Measurements from ENCODE around the gene KPNA1. TPM values are rescaled to one million over a fixed set of nuclear protein-coding genes. Genes with fewer than 3 reads are reported as not detected.
A peak's percentile ranks its signal among the peaks of the same experiment; 100 is the strongest.

The KPNA1 gene
- total and polyA plus RNA-seq, 2 of the 13 experiments (the other 11 are each of a cell fraction or from before 2014, with no cell fraction given), result 15.4 to 30.0 TPM

GRCh38 chr3:122383771-122384697 lies 130.7 kb downstream of the KPNA1 start, which contains the start of gene FAM162A (continued):
- TF ChIP-seq ZNF570 (CRISPR knock-in tag; IDR thresholded peaks at IDR 0.05; ENCODE audit: borderline replicate concordance) (no peak), PRMT3 (CRISPR knock-in tag; IDR thresholded peaks at IDR 0.05; ENCODE audit: borderline replicate concordance, low read depth) (peak; percentile 94), ZNF274 (CRISPR knock-in tag; IDR thresholded peaks at IDR 0.05) (peak; percentile 90), MNT (IDR thresholded peaks at IDR 0.05) (peak; percentile 76), ZNF414 (CRISPR knock-in tag; IDR thresholded peaks at IDR 0.05) (peak; percentile 47; the same call in 1 of the 2 replicates), ZKSCAN5 (CRISPR knock-in tag; IDR thresholded peaks at IDR 0.05) (no peak), ZMYM2 (CRISPR knock-in tag; IDR thresholded peaks at IDR 0.05) (no peak), ZBTB37 (CRISPR knock-in tag; IDR thresholded peaks at IDR 0.05) (no peak), ZNF775 (CRISPR knock-in tag; IDR thresholded peaks at IDR 0.05; ENCODE audit: borderline replicate concordance) (no peak), ZBTB40 (IDR thresholded peaks at IDR 0.05) (no peak), ZBTB40 (CRISPR knock-in tag; IDR thresholded peaks at IDR 0.05) (peak; percentile 72; the same call in 1 of the 2 replicates), ZNF510 (CRISPR knock-in tag; IDR thresholded peaks at IDR 0.05; ENCODE audit: low read depth) (peak; percentile 85), SKI (IDR thresholded peaks at IDR 0.05; ENCODE audit: partially characterized antibody) (peak; percentile 68), XBP1 (CRISPR knock-in tag; IDR thresholded peaks at IDR 0.05) (no peak), PHF20 (CRISPR knock-in tag; IDR thresholded peaks at IDR 0.05) (peak; percentile 73), ZNF441 (CRISPR knock-in tag; IDR thresholded peaks at IDR 0.05; ENCODE audit: borderline replicate concordance) (peak; percentile 25; the same call in 1 of the 2 replicates)

Data from HepG2 (cell line).